ENCODE measurements around the gene PYY. TPM values are rescaled to one million over a fixed set of nuclear protein-coding genes. Genes with fewer than 3 reads are reported as not detected.

PYY gene
- total and polyA plus RNA-seq, 10 of the 15 experiments (the other 5 are each of a cell fraction or from before 2014, with no cell fraction given), result 0.07 to 0.18 TPM; not detected in 8

GRCh38 chr17:43917016-43917347, 36.8 kb downstream of the PYY start (continued):
- TF ChIP-seq IKZF2 (IDR thresholded peaks at IDR 0.05), result 0 out of 4 replicates have a peak, but pooled peaks of 1 of the 2 experiments have one; percentile 16
- no peak for TF ChIP-seq ZNF384 (IDR thresholded peaks at IDR 0.05; ENCODE audit: borderline replicate concordance, low read depth, low read length)
- no peak for TF ChIP-seq MXI1 (IDR thresholded peaks at IDR 0.05; ENCODE audit: low read depth, low read length)

- Histone ChIP-seq H3K27me3 (replicated peaks in 1 of 2; ENCODE audit: control insufficient read depth in 2 of 2, insufficient read depth in 2 of 2, low read length in 1 of 2) (no peaks in the 10 kb centered on the region), H3K9ac (ENCODE audit: control insufficient read depth, insufficient read depth, low read length) (no peak overlapping the region), H3K27ac (ENCODE audit: control insufficient read depth, insufficient read depth) (no peak overlapping the region), H3K79me2 (ENCODE audit: control insufficient read depth, insufficient read depth, low read length) (no peaks in the 10 kb centered on the region), H3K9me3 (replicated peaks; ENCODE audit: control insufficient read depth, insufficient read depth, low read length) (no peaks in the 10 kb centered on the region; the same call in 2 of the 3 replicates), H3K4me1 (ENCODE audit: control insufficient read depth, insufficient read depth, low read length) (peaks cover 8% of the 10 kb centered on the region), H4K20me1 (ENCODE audit: control insufficient read depth, insufficient read depth) (no peaks in the 10 kb centered on the region), H3K36me3 (ENCODE audit: control insufficient read depth in 2 of 2, insufficient read depth in 2 of 2, low read length in 1 of 2) (no peaks in the 10 kb centered on the region), H3K4me3 (no peak overlapping the region), H3K4me2 (ENCODE audit: control insufficient read depth, insufficient read depth) (peak overlapping the region; percentile 89; the same call in 1 of the 2 replicates), H2AFZ (ENCODE audit: control insufficient read depth, low read depth, low read length) (no peak overlapping the region)
- in situ Hi-C loops (cut with MboI) (no loop called here), intact Hi-C loops (cut with micrococcal nuclease; ENCODE audit: unreplicated experiment) (no loop called here)
- ChIA-PET CTCF (no interaction called here), POLR2A (no interaction called here), RAD21 (ENCODE audit: unreplicated experiment) (interaction anchor here (0.6 kb wide), 1 partner anchor 219 kb away, joined by 3 read pairs; no protein-coding TSS in a partner anchor), SMC1A (ENCODE audit: uncharacterized antibody, unreplicated experiment) (no interaction called here)
- peak; percentile 64 for FAIRE-seq
- TF ChIP-seq ZSCAN29 (IDR thresholded peaks at IDR 0.05) (no peak), FOXM1 (IDR thresholded peaks at IDR 0.05; ENCODE audit: low read depth, low read length) (no peak), POU2F2 (IDR thresholded peaks at IDR 0.05; ENCODE audit: borderline replicate concordance, low read depth, low read length) (no peak), ETV6 (conservative IDR thresholded peaks at IDR 0.05 in 1 of 2, IDR thresholded peaks at IDR 0.05 in 1 of 2; ENCODE audit: borderline replicate concordance in 1 of 2, low read depth in 1 of 2) (no peak)
- DNase-seq (ENCODE audit: low read depth, low spot score), result no peak
- BruUV-seq (replicated peaks), result no TSS peak
- 98% methylated on average over 4 of the region's 4 CpGs for WGBS (ENCODE audit: insufficient coverage, insufficient replicate concordance, low lambda C conversion rate, missing lambda C conversion rate)
- no peak for ATAC-seq
Measured at GRCh38 chr17:43916385-43916784, 37.4 kb downstream of the PYY start.

Measured in GM12878 (cell line).